Hypothalamus (tissue), 51 donors: ENCODE results near the gene ADARB2.

Experiments used
- DNase-seq, 51 donors: peaks; one replicate each; lab custom pipeline; 2025; lab: John Stamatoyannopoulos, UW

Gene ADARB2

GRCh38 chr10:1665021-1665661 is 72.2 kb downstream of the ADARB2 start:
- DNase-seq = no peak

DNA sequence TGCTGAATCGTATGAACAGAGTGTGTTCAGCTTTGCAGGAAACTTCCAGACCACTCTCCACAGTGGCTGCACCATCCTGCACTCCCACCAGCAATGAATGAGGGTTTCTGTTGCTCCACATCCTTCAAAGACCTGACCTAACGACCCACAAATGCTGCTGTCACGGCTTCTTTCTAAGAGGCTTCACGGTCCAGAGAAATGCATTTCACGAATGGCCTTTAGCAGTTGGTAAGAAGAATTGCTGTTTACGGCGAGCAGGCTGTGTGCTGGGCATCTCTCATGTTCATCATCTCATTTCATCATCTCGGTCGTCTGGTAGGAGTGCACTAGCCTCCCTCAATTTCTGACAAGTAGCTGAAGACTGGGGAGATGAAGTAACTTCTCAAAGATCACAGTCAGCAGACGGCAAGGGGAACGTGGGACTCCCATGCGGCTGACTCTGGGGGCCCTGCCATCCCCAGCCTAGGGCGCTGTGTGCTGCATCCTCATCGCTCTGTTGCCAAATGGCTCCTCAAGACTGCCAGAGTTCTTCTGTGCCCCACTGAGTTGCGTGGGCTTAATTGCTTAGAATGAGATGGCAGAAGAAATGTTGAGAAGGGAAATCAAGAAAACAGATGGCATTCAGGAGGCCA is 72.9 kb downstream of the ADARB2 start:
- no peak for DNase-seq

DNA sequence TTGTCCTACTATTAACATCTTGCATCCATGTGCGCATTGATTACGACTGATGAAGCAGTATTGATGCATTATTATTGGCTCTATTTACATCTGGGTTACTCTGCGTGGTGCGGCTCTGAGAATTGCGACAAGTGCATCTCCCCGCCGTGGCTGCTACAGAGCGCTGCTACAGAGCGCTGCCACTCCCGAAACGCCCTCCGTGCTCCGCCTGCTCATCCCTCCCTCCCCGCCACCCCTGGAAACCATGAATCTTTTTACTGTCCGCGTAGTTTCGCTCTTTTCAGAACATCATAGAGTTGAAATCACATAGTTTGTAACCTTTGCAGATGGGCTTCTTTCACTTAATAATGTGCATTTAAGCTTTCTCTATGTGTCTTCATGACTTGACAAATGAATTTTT is 74.1 kb downstream of the ADARB2 start:
- no peak for DNase-seq

DNA sequence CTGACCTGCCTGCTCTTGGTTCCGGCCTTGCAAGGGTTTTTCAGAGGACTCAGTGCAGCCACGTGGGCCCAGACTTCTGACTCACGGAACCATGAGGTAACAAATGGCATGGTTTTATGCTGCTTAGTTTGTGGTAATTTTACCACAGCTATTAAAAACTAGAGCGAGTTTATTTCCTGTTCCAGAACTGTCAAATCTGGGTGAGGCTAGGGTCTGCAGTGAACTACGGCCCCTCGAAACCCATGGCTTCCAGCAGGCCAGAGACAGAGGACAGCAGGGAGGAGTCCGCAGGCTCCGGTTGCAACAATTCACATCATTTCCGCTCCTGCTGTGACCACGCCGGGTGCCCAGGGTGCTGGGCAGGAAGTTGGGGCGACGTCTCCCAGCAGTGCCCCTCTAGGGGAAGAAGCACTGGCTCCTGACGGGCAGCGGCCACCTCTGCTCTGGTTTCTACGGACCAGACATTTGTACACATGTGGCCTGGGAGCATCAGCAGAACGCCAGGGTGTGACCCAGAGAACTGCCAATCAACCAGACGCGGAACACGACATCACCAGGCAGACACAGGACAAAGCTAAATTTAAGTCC is 74.8 kb downstream of the ADARB2 start:
- DNase-seq = no peak

DNA sequence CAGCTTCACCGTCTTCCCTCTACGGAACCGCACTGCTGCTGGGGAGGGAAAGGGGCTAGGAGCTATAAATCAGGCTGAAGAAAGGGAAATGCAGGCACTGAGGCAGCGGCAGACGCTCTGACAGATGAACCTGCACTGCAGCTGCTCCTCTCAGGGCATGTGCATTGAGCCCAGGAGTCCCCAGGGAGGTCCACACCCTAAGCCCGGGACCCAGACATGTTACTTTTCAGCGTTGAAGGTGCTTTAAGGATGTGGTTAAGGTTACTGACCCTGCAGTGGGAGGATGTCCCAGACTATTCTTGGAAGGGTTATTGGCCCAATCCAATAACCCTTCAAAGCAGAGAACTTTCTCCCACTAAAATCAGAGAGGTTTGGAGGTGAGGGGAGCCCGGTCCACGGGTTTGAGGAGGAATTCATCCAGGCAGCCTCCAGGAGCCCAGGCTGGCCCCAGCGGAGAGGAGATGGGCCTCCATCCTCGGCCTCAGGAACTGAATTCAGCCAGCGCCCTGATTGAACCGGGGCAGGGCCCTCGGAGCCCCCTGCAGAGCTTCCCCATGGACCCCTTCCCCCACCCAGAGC is 75.4 kb downstream of the ADARB2 start:
- no peak for DNase-seq

GRCh38 chr10:1661416-1661815 is 75.9 kb downstream of the ADARB2 start:
- DNase-seq = no peak

DNA sequence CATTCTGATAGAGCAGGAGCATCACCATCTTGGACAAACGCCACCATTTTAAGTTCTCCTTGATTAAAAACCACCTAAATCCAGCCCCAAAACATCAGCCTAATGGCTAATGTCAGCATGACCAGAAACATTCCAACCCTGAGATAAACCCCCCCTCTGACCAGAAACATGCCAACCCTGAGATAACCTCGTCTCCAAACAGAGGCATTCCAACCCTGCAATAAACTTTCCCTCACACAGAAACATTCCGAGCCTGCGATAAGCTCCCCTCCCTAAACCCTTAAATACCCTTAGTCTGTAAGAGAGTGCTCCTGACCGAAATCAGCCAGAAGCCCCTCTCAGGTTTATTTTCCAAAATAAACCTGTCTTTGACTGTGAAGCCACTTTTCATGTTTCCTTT is 76.5 kb downstream of the ADARB2 start:
- DNase-seq = no peak

- no peak for DNase-seq
Measured at GRCh38 chr10:1660386-1660785, 76.9 kb downstream of the ADARB2 start.

GRCh38 chr10:1659221-1659791 is 78.0 kb downstream of the ADARB2 start:
- peak in 6 of 51 donors; percentile 15 to 60 (median 35) for DNase-seq

DNA sequence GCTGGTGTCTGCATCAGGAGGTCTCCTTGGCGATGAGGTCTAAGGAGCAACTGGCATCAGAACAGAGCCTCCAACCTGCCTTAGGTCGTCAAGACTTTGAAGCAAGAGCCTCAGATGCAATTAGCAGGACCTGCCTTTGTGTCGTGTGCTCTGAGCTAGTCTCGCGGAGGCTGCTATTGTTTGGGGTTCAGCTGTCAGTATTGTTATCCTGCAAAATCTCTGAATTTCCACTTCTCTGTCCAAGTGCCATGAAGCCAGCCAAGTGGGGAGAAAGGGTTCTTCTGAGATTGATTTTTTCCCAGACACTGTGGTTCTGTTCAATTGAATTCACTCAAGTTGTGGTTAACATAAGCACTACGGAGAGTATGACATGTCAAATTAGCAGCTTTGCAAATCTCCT is 78.7 kb downstream of the ADARB2 start:
- no peak for DNase-seq

GRCh38 chr10:1657479-1657878 is 79.8 kb downstream of the ADARB2 start:
- DNase-seq = no peak

- DNase-seq = no peak
Measured at GRCh38 chr10:1655367-1655766, 82.0 kb downstream of the ADARB2 start.

- DNase-seq = no peak
Measured at GRCh38 chr10:1654811-1655356, 82.4 kb downstream of the ADARB2 start.

GRCh38 chr10:1654247-1654646 is 83.1 kb downstream of the ADARB2 start:
- DNase-seq = no peak

DNA sequence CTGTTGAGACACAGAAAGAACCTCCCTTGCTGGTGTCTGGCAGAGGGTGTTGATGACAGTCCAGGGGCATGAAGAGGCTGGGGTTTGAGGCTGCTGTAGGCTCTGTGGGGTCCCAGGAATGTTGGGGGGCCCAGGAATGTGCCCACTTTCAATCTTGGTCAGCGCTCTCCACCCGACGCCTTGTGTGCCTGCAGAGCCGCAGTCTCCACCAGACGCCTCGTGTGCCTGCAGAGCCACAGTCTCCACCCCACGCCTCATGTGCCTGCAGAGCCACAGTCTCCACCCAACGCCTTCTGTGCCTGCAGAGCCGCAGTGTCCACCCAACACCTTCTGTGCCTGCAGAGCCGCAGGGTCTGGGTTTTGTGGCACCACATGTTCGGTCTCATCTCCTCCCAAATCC is 84.0 kb downstream of the ADARB2 start:
- no peak for DNase-seq

- DNase-seq = no peak
Measured at GRCh38 chr10:1652151-1652550, 85.2 kb downstream of the ADARB2 start.

- no peak for DNase-seq
Measured at GRCh38 chr10:1651270-1651966, 85.9 kb downstream of the ADARB2 start.

GRCh38 chr10:1650542-1651269 is 86.6 kb downstream of the ADARB2 start:
- DNase-seq = no peak

DNA sequence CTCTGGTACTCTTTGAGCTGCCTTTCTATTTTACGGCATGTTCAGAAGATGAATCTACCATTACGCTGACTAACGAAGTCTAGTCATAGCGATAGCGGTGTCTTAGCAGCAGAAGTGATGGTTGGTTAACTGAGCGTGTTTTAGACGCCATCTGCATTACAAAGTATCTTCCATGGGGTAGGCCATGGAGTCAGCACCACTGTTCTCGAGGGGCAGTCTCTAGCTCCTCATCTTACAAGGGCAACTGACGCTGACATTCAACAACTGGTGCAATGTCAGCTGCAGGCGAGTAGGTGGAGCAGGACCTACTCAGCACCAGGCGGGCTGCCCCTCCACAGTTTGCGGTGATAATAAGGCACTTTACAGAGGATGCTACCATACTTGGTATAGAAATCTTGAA is 88.7 kb downstream of the ADARB2 start:
- no peak for DNase-seq

GRCh38 chr10:1646332-1646731 is 91.0 kb downstream of the ADARB2 start:
- DNase-seq = no peak
